Measurements from ENCODE around the gene KRT75. TPM values are rescaled to one million over a fixed set of nuclear protein-coding genes. Genes with fewer than 3 reads are reported as not detected.

Gene KRT75
- total RNA-seq, 1 experiment from 2014 or later, result not detected

DNA sequence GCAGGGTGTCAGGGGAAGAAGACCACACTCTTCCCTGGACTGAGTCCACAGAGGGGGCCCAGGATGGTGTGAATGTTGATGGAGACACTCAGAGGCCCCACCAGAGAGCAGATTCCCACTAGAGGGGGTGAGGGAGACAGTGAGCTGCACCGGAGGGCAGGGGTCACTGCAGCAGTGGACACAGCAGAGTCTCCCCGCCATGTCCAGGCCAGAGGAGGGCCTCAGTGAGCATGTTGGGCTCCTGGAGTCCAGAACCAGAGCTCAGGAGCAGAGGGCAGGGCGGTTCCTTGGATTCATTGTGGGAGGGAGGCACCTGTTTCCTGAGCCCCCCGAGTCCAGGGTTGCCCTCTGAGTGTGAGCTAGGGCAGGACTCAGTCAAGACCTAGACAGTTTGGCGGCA lies 26.3 kb downstream of the KRT75 start:
- Histone ChIP-seq H2BK12ac (ENCODE audit: insufficient read length, low read depth, low read length) (no peak overlapping the region), H3K27me3 (ENCODE audit: insufficient read depth, low read length) (no peaks in the 10 kb centered on the region), H4K8ac (replicated peaks; ENCODE audit: insufficient read length, low read depth, low read length) (no peak overlapping the region), H3K79me2 (ENCODE audit: insufficient read depth, low read length) (no peaks in the 10 kb centered on the region), H3K23me2 (ENCODE audit: insufficient read length, low read depth, low read length, poor library complexity, severe bottlenecking) (no peaks in the 10 kb centered on the region), H2AFZ (ENCODE audit: low read length) (no peak overlapping the region), H2AK5ac (ENCODE audit: insufficient read length, low read length) (no peak overlapping the region), H3K4ac (ENCODE audit: low read depth, low read length) (no peak overlapping the region), H3K9ac (ENCODE audit: extremely low read depth, insufficient read length, low read length) (no peak overlapping the region), H3K23ac (ENCODE audit: insufficient read length, low read depth, low read length) (no peak overlapping the region), H3K4me1 (ENCODE audit: insufficient read depth, low read length) (peaks cover 1% of the 10 kb centered on the region; the same call in 1 of the 2 replicates), H3K4me2 (ENCODE audit: insufficient read depth, insufficient read length, low read length) (no peak overlapping the region), H2BK15ac (ENCODE audit: low read depth, low read length) (no peak overlapping the region), H3K27ac (ENCODE audit: insufficient read length, low read depth, low read length) (no peak overlapping the region), H2BK120ac (ENCODE audit: low read depth, low read length, poor library complexity, severe bottlenecking) (no peak overlapping the region), H3K79me1 (ENCODE audit: insufficient read depth, low read depth, low read length, poor library complexity, severe bottlenecking) (no peaks in the 10 kb centered on the region), H4K5ac (ENCODE audit: insufficient read length, low read depth, low read length) (no peak overlapping the region), H2BK20ac (ENCODE audit: low read depth, low read length, poor library complexity, severe bottlenecking) (no peak overlapping the region), H3K14ac (ENCODE audit: insufficient read depth, low read length) (no peak overlapping the region; the same call in 1 of the 2 replicates), H3K9me3 (ENCODE audit: control insufficient read depth, low read depth, low read length) (no peaks in the 10 kb centered on the region), H2BK5ac (ENCODE audit: insufficient read length, low read length) (no peak overlapping the region), H3T11ph (ENCODE audit: low read length) (no peak overlapping the region), H4K91ac (ENCODE audit: insufficient read length, low read depth, low read length) (no peak overlapping the region), H3K18ac (ENCODE audit: insufficient read length, low read depth, low read length) (no peak overlapping the region), H4K20me1 (ENCODE audit: control insufficient read depth, insufficient read depth, insufficient read length) (no peaks in the 10 kb centered on the region), H3K56ac (ENCODE audit: insufficient read length, low read depth, low read length) (no peak overlapping the region)
- no CpG with 5 or more reads among the region's 5 CpGs for WGBS (ENCODE audit: extremely low coverage, insufficient read length, low lambda C conversion rate)
- Mint-ChIP-seq H3K27me3 (ENCODE audit: low read depth) (peaks cover 12% of the 10 kb centered on the region; the same call in 1 of the 2 replicates), H3K4me1 (peaks cover 5 to 6% of the 10 kb centered on the region in 2 experiments), H3K4me3 (no peak overlapping the region), H3K27ac (no peak overlapping the region), H3K9me3 (peaks cover 16 to 17% of the 10 kb centered on the region in 2 experiments), H3K36me3 (ENCODE audit: insufficient read depth in 1 of 3, low read depth in 3 of 3) (peaks cover 2 to 5% (median 4%) of the 10 kb centered on the region in 3 experiments; a peak in 5 of 7 replicates)
- no peak for DNase-seq
- TF ChIP-seq, protein P1, sequence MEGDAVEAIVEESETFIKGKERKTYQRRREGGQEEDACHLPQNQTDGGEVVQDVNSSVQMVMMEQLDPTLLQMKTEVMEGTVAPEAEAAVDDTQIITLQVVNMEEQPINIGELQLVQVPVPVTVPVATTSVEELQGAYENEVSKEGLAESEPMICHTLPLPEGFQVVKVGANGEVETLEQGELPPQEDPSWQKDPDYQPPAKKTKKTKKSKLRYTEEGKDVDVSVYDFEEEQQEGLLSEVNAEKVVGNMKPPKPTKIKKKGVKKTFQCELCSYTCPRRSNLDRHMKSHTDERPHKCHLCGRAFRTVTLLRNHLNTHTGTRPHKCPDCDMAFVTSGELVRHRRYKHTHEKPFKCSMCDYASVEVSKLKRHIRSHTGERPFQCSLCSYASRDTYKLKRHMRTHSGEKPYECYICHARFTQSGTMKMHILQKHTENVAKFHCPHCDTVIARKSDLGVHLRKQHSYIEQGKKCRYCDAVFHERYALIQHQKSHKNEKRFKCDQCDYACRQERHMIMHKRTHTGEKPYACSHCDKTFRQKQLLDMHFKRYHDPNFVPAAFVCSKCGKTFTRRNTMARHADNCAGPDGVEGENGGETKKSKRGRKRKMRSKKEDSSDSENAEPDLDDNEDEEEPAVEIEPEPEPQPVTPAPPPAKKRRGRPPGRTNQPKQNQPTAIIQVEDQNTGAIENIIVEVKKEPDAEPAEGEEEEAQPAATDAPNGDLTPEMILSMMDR (conservative IDR thresholded peaks at IDR 0.05), result peak; percentile 19; the same call in 1 of the 3 replicates
